Hepatocyte (in vitro differentiated cells): ENCODE data around the gene NAV2.

Experiments
- EZH2phosphoT487 ChIP-seq: fragments of 200-600 bp; sonication (generic); IDR thresholded peaks from one replicate; pipeline ENCODE4 v1.6.1; 2018; ENCODE audit warnings: antibody characterized with exemption, mild to moderate bottlenecking, low read depth, moderate library complexity; ENCODE audit not compliant: unreplicated experiment, severe bottlenecking
- TF ChIP-seq, protein P1 (sequence below): fragments of 200-600 bp; sonication (generic); IDR thresholded peaks from 2 replicates; pipeline ENCODE4 v1.5.1; 2016; ENCODE audit warnings: antibody characterized with exemption, mild to moderate bottlenecking; ENCODE audit not compliant: poor library complexity

DNA sequence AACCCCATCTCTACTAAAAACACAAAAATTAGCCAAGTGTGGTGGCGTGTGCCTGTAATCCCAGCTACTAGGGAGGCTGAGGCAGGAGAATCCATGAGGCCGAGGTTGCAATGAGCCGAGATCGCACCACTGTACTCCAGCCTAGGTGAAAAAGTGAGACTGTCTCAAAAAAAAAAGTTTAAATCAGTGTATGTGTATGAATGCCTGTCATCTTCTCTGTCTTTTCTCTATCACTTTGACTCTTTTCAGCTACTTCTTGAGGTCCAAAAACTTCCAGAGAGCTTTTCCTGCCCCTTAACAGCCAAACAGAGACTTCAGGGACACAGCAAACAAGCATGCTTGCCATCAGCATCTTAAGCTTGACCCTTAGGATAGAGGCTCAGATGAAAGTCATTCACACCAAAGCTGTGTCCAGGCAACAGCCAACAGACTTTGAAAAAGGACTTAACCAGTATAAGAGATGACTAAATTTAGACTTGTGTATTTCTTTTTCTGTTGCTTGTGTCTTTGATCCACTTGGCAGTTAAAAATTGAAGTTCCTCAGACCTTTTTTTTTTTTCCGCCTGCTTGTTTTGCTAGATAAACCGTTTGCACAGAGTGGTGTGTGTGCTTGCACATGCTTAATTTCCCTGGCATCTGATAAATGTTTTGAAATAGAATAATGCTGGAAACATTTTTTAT lies 295.7 kb downstream of the NAV2 start:
- TF ChIP-seq, protein P1, sequence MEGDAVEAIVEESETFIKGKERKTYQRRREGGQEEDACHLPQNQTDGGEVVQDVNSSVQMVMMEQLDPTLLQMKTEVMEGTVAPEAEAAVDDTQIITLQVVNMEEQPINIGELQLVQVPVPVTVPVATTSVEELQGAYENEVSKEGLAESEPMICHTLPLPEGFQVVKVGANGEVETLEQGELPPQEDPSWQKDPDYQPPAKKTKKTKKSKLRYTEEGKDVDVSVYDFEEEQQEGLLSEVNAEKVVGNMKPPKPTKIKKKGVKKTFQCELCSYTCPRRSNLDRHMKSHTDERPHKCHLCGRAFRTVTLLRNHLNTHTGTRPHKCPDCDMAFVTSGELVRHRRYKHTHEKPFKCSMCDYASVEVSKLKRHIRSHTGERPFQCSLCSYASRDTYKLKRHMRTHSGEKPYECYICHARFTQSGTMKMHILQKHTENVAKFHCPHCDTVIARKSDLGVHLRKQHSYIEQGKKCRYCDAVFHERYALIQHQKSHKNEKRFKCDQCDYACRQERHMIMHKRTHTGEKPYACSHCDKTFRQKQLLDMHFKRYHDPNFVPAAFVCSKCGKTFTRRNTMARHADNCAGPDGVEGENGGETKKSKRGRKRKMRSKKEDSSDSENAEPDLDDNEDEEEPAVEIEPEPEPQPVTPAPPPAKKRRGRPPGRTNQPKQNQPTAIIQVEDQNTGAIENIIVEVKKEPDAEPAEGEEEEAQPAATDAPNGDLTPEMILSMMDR, result no peak
- no peak for TF ChIP-seq EZH2phosphoT487
